HG02571 (cell line): ENCODE measurements around the gene PKM.

Experiments used
- ATAC-seq: cut with Tn5 transposase; IDR thresholded peaks from one replicate; pipeline ENCODE4 v1.9.1; 2021; ENCODE audit warnings: mild to moderate bottlenecking, moderate library complexity; ENCODE audit not compliant: unreplicated experiment

The PKM gene

DNA sequence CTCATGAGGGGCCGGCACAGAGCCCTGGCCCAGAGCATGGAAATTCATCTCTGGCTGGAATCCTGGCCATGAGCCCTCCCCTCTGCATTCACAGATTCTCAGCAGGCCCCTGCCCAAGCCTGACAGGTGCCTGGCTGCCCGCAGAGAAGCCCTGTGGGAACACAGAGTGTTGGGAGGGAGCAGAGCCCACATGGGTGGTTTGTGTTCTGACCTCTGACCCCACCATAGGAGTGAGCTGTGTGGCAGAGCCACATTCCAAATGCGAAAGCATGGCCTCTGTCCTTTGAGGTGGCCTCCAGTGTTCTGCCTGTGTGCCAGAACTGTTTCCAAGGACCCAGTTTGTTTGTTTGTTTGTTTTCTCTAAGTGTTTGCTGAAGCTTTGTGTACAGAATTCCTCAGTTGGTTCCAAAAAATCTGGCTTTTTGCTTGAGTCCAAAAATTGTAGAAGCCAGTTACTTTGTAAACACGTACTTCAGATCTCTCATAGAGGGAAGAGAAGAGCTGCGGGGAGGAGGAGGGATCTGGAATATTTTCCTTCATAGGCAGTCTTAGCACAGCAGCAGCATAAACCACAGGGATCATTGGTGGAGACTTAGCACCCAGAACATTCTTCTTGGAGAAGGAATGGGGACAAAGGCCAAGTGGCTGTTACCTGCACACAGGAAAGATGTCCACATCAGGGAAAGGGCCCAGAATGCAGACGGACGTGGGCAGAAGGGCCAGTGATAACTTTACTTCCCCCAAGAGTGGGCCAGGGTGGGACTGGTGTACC is 69.4 kb downstream of the PKM start:
- no peak for ATAC-seq

DNA sequence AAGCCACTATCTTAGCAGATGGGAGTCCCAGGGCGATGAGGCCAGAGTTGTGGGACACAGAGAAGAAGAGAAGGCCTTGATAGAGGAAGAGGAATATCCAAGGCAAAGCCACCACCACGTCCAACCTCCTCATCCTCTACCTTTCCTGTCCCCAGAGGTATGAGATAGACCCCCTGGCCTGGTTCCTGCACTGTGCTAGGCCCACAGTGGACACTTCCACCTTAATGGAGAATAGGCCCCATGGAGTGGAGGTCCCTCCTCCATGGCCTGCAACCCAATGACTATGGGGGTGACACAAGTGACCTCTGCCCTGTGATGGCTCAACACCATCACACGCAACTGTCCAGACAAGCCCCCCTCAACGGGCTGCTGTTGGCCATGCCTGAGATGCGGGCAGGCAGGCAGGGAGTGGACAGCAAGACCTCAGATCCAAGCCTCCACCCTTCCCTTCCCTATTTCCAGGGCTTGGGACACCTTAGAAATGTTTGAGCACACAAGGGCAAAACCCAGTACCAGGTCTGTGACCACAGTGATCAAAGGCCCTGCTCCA is 70.2 kb downstream of the PKM start:
- no peak for ATAC-seq

DNA sequence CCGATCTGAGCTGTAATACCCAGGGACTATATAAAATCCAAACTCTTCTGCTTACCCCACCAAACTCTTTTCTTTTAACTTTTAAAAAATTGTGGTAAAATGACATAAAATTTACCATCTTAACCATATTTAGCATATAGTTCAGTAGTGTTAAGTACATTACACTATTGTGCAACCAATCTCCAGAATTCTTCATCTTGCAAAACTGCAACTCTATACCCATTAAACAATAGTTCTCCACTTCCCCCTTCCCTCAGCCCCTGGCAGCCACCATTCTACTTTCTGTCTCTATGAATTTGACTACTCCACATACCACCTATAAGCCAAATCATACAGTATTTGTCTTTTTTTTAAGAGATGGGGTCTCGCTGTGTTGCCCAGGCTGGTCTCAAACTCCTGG is 74.1 kb downstream of the PKM start:
- no peak for ATAC-seq

DNA sequence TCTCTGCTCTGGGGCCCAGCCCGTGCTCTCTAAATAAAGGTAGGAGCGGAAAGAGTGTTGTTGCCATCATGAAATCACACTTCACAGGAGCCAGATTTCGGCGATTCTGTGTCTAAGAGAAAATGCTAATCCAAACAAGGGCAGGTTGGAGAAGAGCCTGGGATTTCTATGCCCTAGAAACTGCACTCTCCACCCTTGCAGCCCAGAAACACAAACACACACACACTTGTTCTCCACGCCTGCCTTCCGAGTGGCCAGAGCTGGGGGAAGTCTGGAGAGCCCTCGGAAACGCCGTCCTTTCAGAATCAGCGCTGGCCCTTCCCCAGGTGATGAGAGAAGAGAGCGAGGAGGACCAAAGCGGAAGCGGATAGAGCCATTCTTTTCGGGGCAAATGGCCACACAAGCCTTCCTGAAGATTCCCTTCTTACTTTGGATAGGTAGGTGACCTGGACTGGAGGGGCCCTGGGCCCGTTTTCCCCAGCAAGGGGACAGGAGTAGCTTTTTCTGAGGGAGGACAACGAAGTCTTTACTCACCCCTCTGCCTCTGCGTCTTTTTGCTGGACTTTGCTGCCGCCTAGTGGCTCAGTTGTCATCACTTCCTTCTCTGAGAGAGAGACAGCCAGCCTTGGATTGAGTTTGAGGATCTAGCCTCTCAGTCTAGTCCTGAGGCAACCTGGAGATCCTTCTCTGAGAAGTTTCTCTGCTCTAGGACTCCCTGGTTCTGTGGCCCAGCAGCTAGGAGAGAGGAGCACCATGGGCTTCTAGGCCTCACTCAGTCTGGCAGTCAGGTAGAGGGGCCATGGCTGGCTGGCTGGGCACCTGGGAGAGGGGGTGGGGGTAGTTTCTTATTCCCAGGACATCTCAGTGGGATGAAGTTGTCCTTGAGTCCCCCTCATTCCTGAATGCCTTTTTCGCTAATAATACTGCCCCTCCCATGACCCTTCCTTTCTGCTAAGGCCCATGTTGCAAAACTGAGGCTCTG is 75.1 kb downstream of the PKM start:
- ATAC-seq, result peak; percentile 70

DNA sequence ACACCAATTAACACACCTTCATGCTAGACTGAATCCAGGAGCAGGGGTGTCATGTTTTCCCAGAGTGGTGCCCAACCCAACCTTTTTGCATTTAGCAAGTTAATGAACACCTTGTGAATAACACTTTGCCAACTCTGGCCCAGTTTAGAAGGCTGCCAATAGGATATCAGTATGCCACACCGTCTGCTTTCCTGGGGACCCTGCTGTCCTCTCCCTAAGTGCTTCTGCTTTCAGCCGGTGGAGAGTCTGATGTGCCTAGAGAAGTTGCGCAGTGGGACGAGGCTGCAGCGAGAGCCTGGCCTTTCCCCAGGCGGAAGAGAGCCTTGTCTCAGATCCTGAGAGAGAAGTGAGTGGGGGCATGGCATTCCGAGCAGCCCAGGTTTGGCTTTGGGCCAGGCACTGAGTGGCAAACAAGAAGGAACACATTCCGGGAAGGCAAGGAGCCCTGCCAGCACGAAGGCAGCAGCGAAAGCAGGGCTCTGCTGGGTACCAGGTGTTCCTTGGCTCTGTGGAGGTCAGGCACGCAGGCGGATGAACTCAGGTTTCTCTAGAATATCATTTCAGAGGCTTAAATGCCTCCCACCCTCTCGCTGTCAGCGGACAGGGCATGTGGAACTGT is 75.9 kb downstream of the PKM start:
- ATAC-seq, result no peak

- no peak for ATAC-seq
These were observed 76.7 kb downstream of the PKM start for GRCh38 chr15:72154316-72154715.

- no peak for ATAC-seq
These were observed 77.6 kb downstream of the PKM start for GRCh38 chr15:72153269-72154000.
